Body of pancreas (tissue), 4 donors: ENCODE measurements around the gene TRIM47.

Source experiments
- CTCF ChIP-seq, 7 experiments: fragments of 450-650 bp in 4 of 7; fragments of 200-600 bp in 3 of 7; sonication (generic) in 3 of 7; IDR thresholded peaks; one replicate each; pipeline ENCODE4 v1.5.1; 2016 to 2019; ENCODE audit warnings: antibody characterized with exemption in 7 of 7
- POLR2A ChIP-seq, 3 donors: fragments of 450-650 bp; IDR thresholded peaks; one replicate each; pipeline ENCODE4 v1.6.1; 2016; ENCODE audit warnings: antibody characterized with exemption in 3 of 3, mild to moderate bottlenecking in 2 of 3

GRCh38 chr17:75894049-75894733 is 15.8 kb upstream of the TRIM47 start:
- TF ChIP-seq CTCF (IDR thresholded peaks at IDR 0.05) = no peak
- TF ChIP-seq POLR2A (IDR thresholded peaks at IDR 0.05) = no peak
